IPS-18a (cell line): ENCODE data around the gene GCA.

Experiments used
- H3K27ac ChIP-seq: one replicate; pipeline ENCODE4 v1.5.1; 2013; ENCODE audit warnings: low read length
- H3K27me3 ChIP-seq: one replicate; pipeline ENCODE4 v1.6.1; 2013; ENCODE audit warnings: mild to moderate bottlenecking, low read length; ENCODE audit not compliant: control insufficient read depth, insufficient read depth
- H3K36me3 ChIP-seq: one replicate; pipeline ENCODE4 v1.6.1; 2013; ENCODE audit warnings: low read depth, low read length; ENCODE audit not compliant: control insufficient read depth
- H3K4me1 ChIP-seq: one replicate; pipeline ENCODE4 v1.6.1; 2013; ENCODE audit warnings: low read depth, low read length; ENCODE audit not compliant: control insufficient read depth
- H3K4me3 ChIP-seq: one replicate; pipeline ENCODE4 v1.5.1; 2013; ENCODE audit warnings: low read length
- H3K9ac ChIP-seq: one replicate; pipeline ENCODE4 v1.6.1; 2013; ENCODE audit warnings: mild to moderate bottlenecking, low read length, moderate library complexity
- H3K9me3 ChIP-seq: one replicate; pipeline ENCODE4 v1.6.1; 2013; ENCODE audit warnings: low read depth, low read length; ENCODE audit not compliant: control insufficient read depth

GCA gene

DNA sequence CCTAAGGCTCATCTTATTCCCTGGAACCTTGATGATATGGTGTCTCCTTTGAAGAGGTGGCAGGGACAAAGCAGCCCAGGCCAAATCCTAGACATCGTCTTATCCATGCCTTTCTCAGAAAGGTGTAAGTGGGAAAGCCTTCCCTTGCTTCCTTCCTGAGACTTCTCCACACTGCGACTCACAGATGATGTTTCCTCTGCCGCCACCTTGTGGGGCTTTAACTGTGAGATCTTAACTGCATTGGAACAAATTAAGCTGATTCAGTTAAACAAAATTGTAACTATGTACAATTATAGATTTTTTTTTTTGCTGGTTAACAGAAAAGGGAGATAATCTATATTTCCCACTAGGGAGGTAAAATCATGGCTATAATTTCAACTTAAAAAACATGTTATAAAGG lies 10.0 kb upstream of the GCA start:
- Histone ChIP-seq H3K4me3 (no peak overlapping the region), H3K27ac (no peak overlapping the region), H3K36me3 (no peaks in the 10 kb centered on the region), H3K4me1 (no peaks in the 10 kb centered on the region), H3K27me3 (no peaks in the 10 kb centered on the region), H3K9ac (no peak overlapping the region), H3K9me3 (no peaks in the 10 kb centered on the region)

DNA sequence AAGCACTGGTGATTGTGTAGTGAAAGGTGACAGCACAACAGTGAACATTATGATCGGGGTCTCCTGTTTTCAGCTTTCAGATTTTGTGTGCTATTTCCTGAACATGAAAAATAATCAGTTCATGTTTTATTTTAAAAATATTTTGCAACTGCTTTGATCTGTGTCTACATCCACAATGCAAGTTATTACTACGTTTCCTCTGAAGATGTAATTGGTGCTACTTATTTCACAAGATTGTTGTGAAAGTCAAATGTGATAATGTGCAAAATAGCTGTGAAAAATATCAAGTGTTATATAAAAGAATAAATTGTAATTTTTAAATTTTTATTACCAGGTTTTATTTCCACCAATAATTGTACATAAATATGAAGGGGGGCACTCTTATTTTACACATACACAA lies 6.1 kb upstream of the GCA start:
- no peaks in the 10 kb centered on the region for H3K4me1 ChIP-seq
- H3K9ac ChIP-seq, result no peak overlapping the region
- H3K9me3 ChIP-seq, result no peaks in the 10 kb centered on the region
- H3K27me3 ChIP-seq, result peaks cover 7% of the 10 kb centered on the region
- no peak overlapping the region for H3K4me3 ChIP-seq
- no peak overlapping the region for H3K27ac ChIP-seq
- H3K36me3 ChIP-seq, result no peaks in the 10 kb centered on the region

DNA sequence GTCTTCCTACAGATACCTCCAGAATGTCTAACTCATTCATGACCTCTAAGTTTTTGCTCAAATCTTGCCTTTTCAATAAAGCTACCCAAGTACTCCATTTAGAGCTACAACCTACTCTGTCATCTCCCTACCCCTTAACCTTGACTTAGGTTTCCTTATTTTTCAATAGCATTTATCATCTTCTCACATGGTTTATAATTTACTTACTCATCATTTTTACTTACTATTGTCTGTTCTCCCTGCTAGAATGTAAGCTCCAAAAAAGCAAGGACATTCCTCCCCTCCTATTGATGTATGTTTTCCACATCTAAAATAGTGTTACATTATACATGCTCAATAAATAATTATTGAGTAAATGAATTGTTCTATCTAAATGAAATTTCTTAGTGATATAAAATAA lies 3.1 kb upstream of the GCA start:
- no peak overlapping the region for H3K9ac ChIP-seq
- H3K36me3 ChIP-seq, result no peaks in the 10 kb centered on the region
- no peak overlapping the region for H3K4me3 ChIP-seq
- H3K9me3 ChIP-seq, result no peaks in the 10 kb centered on the region
- H3K27ac ChIP-seq, result no peak overlapping the region
- peaks cover 10% of the 10 kb centered on the region for H3K4me1 ChIP-seq
- peaks cover 7% of the 10 kb centered on the region for H3K27me3 ChIP-seq

DNA sequence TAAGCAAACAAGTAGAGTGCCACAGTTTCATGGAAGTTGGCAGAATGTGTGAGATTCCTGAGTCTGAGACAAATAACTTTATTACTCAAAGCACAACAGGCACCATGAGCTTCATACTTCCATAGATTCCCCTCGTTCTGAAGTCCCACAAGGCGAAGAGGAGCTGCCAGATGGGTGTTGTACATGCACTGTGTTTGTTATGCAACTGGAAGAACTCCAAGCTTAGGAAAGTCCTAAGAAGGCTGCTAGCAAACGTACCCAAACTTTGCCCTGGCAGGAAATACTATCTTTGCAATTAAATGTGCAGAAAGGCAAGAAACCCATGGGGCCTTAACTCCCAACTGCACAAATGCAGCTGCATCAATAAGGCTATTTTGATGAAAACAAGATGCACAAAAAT lies 1.6 kb upstream of the GCA start:
- Histone ChIP-seq H3K27me3 (peaks cover 7% of the 10 kb centered on the region), H3K27ac (no peak overlapping the region), H3K4me3 (no peak overlapping the region), H3K9ac (no peak overlapping the region), H3K36me3 (no peaks in the 10 kb centered on the region), H3K4me1 (peaks cover 10% of the 10 kb centered on the region), H3K9me3 (no peaks in the 10 kb centered on the region)

DNA sequence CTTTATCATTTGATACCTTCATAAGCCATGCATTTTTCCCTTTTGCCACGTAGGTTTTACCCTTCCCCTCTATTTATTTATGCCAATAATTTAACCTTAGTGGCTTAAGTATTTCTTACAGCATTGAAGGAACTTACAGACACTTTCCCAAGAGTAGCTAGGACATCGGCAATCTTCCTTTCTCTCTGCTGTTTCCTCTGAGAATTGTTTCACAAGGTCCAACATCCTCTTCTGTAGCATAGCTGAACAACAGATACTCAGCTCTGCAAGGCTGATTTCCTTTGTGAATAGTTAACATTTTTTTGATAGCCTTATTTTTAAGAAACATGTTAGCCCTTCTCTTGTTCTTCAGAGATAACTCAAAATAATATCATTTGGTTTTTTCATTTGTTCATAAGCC lies 1.1 kb upstream of the GCA start:
- H3K9me3 ChIP-seq, result no peaks in the 10 kb centered on the region
- H3K9ac ChIP-seq, result no peak overlapping the region
- peaks cover 10% of the 10 kb centered on the region for H3K4me1 ChIP-seq
- H3K27me3 ChIP-seq, result peaks cover 7% of the 10 kb centered on the region
- no peak overlapping the region for H3K27ac ChIP-seq
- no peaks in the 10 kb centered on the region for H3K36me3 ChIP-seq
- H3K4me3 ChIP-seq, result no peak overlapping the region

DNA sequence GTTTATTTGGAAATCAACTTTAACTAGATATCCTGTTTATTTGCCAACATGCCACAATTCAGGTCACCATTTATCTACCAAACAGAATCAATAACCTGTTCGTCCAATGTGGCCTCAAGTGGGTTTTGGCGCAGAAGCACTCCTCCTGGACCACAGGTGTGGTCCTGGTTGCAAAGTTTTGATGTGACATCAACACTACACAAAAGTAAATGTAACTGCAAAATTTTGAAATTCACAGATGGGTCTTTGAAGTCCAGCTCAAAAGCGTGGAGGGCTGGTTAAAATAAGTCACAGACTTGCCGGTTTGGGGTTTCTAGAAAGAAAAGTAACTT lies 474 bp upstream of the GCA start:
- no peaks in the 10 kb centered on the region for H3K36me3 ChIP-seq

DNA sequence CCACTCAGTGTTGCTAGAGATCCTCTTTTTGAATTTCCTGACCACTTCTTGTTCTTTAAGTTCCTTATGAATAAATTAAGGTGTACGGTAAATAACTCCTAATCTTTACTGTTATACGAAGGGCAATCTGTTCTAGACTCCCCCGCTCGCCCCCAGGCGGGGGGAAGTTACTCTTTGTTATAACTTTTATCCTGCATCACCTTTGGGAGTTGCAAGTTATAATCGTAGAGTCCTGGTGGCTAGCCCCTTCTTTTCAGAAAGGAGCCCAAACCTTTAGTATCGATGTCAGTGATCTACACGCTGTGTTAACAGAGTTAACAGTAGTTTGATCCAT lies 652 bp downstream of the GCA start:
- Histone ChIP-seq H3K4me1 (peaks cover 10% of the 10 kb centered on the region), H3K36me3 (no peaks in the 10 kb centered on the region), H3K9ac (peak overlapping the region; percentile 74), H3K9me3 (no peaks in the 10 kb centered on the region), H3K27ac (no peak overlapping the region), H3K4me3 (peak overlapping the region; percentile 93), H3K27me3 (peaks cover 7% of the 10 kb centered on the region)

More for the DNA sequence above, 474 bp upstream of the GCA start:
- no peak overlapping the region for H3K27ac ChIP-seq
- peaks cover 10% of the 10 kb centered on the region for H3K4me1 ChIP-seq
- peaks cover 7% of the 10 kb centered on the region for H3K27me3 ChIP-seq
- H3K4me3 ChIP-seq, result peak overlapping the region; percentile 93
- H3K9ac ChIP-seq, result no peak overlapping the region
- H3K9me3 ChIP-seq, result no peaks in the 10 kb centered on the region

DNA sequence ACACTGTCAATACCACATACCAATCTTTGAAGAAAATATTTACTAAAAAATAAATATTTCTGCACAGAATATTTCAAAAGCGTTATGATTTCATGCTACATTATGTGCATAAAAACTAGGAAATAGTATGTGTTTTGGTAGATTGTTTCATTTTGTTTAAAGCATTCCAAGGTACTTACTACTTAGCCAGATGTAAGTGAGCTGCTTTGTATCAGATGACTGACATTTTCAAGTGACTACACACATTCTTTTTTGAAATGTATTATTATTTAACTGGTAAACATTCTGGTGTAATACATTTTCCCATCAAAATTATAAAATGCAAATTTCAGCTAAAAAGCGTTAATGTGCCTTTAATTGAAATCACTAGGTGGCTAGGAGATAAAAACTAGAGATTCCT lies 21.5 kb downstream of the GCA start:
- Histone ChIP-seq H3K4me3 (no peak overlapping the region), H3K4me1 (no peaks in the 10 kb centered on the region), H3K9me3 (no peaks in the 10 kb centered on the region), H3K27me3 (no peaks in the 10 kb centered on the region), H3K9ac (no peak overlapping the region), H3K36me3 (no peaks in the 10 kb centered on the region), H3K27ac (no peak overlapping the region)

DNA sequence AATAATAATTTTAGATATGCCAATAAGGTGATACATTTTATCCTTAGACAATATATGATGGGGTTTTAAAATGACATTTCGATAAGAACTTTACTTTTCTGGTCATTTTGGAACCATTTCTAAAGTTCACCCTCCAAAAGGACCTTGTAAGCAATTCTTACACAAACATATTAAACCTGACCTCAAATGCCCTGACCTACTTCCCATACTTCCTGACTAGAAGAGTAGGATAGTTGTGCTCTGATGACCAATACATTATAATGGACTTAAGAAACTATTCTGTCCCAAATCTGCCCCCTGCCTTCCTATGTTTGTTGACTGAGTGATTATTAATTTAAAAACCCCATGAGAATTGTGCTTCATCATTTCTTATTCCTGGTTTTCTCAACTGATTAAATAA lies 24.6 kb downstream of the GCA start:
- Histone ChIP-seq H3K9ac (no peak overlapping the region), H3K36me3 (no peaks in the 10 kb centered on the region), H3K4me1 (no peaks in the 10 kb centered on the region), H3K9me3 (no peaks in the 10 kb centered on the region), H3K27ac (no peak overlapping the region), H3K4me3 (no peak overlapping the region), H3K27me3 (no peaks in the 10 kb centered on the region)

DNA sequence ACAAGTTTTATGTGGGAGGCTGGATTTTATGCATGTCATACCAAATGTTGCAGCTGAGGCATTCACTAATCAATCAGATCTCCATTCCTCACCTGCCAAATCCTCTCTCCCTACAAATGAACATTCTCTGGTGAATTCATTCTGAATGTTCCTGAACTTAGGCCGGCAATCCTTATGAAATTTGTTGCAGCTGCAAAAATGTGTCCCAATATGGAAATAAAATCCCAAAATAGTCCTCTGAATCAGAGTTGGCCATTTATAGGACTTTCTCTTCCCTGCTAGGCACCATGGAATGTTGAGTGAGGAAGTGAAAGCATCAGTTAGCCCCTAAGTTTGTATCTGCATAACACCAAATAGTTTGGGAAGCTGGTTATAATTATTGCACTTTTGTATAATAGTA lies 25.6 kb downstream of the GCA start:
- Histone ChIP-seq H3K4me1 (no peaks in the 10 kb centered on the region), H3K4me3 (no peak overlapping the region), H3K27me3 (no peaks in the 10 kb centered on the region), H3K9ac (no peak overlapping the region), H3K36me3 (no peaks in the 10 kb centered on the region), H3K27ac (no peak overlapping the region), H3K9me3 (no peaks in the 10 kb centered on the region)

DNA sequence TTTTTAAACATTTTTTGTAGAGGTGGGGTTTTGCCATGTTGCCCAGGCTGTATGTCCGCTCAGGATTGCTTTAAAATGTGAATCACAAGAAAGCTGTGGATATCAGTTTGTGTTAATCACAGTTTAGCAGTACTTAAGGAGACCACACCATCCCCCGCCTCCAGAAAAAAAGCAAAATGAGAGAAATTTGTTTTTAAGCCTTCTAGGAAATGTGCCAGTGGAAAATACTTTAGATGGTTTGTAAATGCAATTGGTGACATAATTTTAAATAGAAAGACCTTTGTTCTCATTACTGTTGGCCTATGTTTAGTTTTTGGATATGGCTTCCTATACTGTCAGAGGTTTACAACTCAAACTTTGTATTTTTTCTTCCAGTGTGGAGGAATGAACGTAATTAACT lies 27.0 kb downstream of the GCA start:
- Histone ChIP-seq H3K4me1 (no peaks in the 10 kb centered on the region), H3K27ac (no peak overlapping the region), H3K36me3 (no peaks in the 10 kb centered on the region), H3K9ac (no peak overlapping the region), H3K9me3 (no peaks in the 10 kb centered on the region), H3K4me3 (no peak overlapping the region), H3K27me3 (no peaks in the 10 kb centered on the region)

DNA sequence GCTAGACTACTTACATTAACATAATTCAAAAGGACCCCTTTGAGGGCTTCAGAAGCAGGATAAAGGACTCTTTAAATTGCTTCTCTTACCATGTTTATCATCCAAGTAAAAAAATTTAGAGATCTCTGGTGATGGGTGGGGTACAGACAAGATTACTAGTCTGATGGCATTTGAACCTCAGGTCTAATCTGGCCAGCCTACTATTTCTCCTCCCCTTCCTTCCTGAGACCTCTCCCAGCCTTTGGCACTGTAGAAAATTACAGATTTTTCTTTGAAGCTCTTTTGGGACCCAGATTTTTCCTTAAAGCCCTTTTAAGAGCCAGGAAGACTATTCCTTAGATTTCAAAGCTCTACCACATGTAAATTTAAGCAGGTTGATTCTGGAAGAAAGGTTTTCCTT lies 28.9 kb downstream of the GCA start:
- no peaks in the 10 kb centered on the region for H3K9me3 ChIP-seq
- H3K36me3 ChIP-seq, result no peaks in the 10 kb centered on the region
- no peak overlapping the region for H3K9ac ChIP-seq
- no peaks in the 10 kb centered on the region for H3K4me1 ChIP-seq
- H3K27me3 ChIP-seq, result no peaks in the 10 kb centered on the region
- H3K4me3 ChIP-seq, result no peak overlapping the region
- no peak overlapping the region for H3K27ac ChIP-seq
